DMS79 (cell line): ENCODE results near the gene PLXND1.

ENCODE experiments used
- DNase-seq: peaks from one replicate; lab custom pipeline; 2025; lab: John Stamatoyannopoulos, UW

Gene PLXND1

GRCh38 chr3:129626744-129627349 is 20.4 kb upstream of the PLXND1 start:
- peak; percentile 68 for DNase-seq

GRCh38 chr3:129625072-129625874 is 18.8 kb upstream of the PLXND1 start:
- no peak for DNase-seq

- no peak for DNase-seq
Measured at GRCh38 chr3:129624347-129625071, 18.0 kb upstream of the PLXND1 start.

- DNase-seq: no peak
Measured at GRCh38 chr3:129623447-129624118, 17.1 kb upstream of the PLXND1 start.

- DNase-seq: no peak
Measured at GRCh38 chr3:129622933-129623332, 16.5 kb upstream of the PLXND1 start.

- no peak for DNase-seq
Measured at GRCh38 chr3:129622226-129622874, 15.9 kb upstream of the PLXND1 start.

- no peak for DNase-seq
Measured at GRCh38 chr3:129621626-129622225, 15.2 kb upstream of the PLXND1 start.

- DNase-seq: no peak
Measured at GRCh38 chr3:129620828-129621559, 14.5 kb upstream of the PLXND1 start.

GRCh38 chr3:129619726-129620162 is 13.3 kb upstream of the PLXND1 start:
- DNase-seq: no peak

- no peak for DNase-seq
Measured at GRCh38 chr3:129618901-129619671, 12.6 kb upstream of the PLXND1 start.

GRCh38 chr3:129618186-129618820 is 11.8 kb upstream of the PLXND1 start:
- DNase-seq: no peak

- no peak for DNase-seq
Measured at GRCh38 chr3:129617381-129618185, 11.1 kb upstream of the PLXND1 start.

GRCh38 chr3:129616713-129617112 is 10.2 kb upstream of the PLXND1 start:
- DNase-seq: no peak

GRCh38 chr3:129616291-129616690 is 9.8 kb upstream of the PLXND1 start:
- no peak for DNase-seq

- no peak for DNase-seq
Measured at GRCh38 chr3:129615751-129616281, 9.3 kb upstream of the PLXND1 start.

- no peak for DNase-seq
Measured at GRCh38 chr3:129614927-129615363, 8.5 kb upstream of the PLXND1 start.

- DNase-seq: no peak
Measured at GRCh38 chr3:129614435-129614834, 8.0 kb upstream of the PLXND1 start.

GRCh38 chr3:129613367-129613740 is 6.9 kb upstream of the PLXND1 start:
- DNase-seq: no peak
